BE2C (cell line): ENCODE results near the gene SLC22A23.

Experiments
- DNase-seq: peaks from one replicate; pipeline ENCODE4 v3.0.0-alpha.2; 2020
- H3K27me3 ChIP-seq: fragments of 250-450 bp; sonication (Bioruptor Pico); 2 replicates; pipeline ENCODE4 v1.5.1; 2020; ENCODE audit warnings: mild to moderate bottlenecking
- H3K36me3 ChIP-seq: fragments of 250-450 bp; sonication (Bioruptor Pico); 2 replicates; pipeline ENCODE4 v1.5.1; 2020; ENCODE audit warnings: mild to moderate bottlenecking
- H3K4me1 ChIP-seq: fragments of 250-450 bp; sonication (Bioruptor Pico); 2 replicates; pipeline ENCODE4 v1.5.1; 2020
- H3K4me3 ChIP-seq: 2 replicates; pipeline ENCODE4 v1.5.1; 2011; ENCODE audit warnings: low read depth, low read length
- H3K9me3 ChIP-seq: fragments of 250-450 bp; sonication (Bioruptor Pico); 2 replicates; pipeline ENCODE4 v1.5.1; 2020
- CTCF ChIP-seq: IDR thresholded peaks from 2 replicates; pipeline ENCODE4 v1.5.1; 2012; ENCODE audit warnings: mild to moderate bottlenecking, low read depth, low read length

The SLC22A23 gene

DNA sequence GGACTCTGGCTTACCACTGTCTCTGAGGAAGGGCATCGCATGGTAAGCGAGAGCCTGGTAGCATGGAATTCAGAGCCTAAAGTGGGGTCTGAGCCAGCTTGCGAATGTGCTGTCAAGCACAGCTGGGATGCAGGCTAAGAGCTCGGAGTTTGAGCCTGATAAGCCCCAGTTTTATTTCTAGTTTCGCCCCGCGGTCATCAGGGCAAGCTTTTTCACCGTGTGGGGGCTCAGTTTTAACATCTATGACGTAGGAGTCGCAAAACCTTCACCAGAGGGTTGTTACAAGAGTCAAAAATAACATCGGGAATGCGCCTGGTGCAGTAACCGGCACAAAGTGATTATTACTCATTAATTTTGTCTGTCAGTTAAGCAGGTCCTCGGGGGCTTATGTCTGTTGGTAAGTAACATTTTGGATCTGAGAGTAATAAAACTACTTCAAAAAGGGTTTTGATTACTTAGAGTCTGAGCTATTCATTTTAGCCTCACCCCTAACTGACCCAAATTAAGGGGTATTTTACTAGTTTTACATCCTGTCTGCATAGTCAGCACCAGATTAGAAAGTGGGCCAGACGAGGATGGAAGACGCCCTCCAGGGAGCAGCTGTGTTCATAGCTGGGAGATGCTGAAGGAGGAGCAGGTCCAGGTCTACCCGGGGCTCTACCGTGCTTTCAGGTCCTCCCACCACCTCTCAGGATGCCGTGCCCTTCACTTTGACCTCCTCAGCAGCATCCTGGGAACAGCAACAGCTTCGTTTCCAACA lies 29.7 kb downstream of the SLC22A23 start:
- Histone ChIP-seq H3K27me3 (peaks cover 33% of the 10 kb centered on the region), H3K4me3 (no peak overlapping the region), H3K4me1 (no peaks in the 10 kb centered on the region), H3K9me3 (no peaks in the 10 kb centered on the region), H3K36me3 (no peaks in the 10 kb centered on the region)
- no peak for TF ChIP-seq CTCF
- no peak for DNase-seq

DNA sequence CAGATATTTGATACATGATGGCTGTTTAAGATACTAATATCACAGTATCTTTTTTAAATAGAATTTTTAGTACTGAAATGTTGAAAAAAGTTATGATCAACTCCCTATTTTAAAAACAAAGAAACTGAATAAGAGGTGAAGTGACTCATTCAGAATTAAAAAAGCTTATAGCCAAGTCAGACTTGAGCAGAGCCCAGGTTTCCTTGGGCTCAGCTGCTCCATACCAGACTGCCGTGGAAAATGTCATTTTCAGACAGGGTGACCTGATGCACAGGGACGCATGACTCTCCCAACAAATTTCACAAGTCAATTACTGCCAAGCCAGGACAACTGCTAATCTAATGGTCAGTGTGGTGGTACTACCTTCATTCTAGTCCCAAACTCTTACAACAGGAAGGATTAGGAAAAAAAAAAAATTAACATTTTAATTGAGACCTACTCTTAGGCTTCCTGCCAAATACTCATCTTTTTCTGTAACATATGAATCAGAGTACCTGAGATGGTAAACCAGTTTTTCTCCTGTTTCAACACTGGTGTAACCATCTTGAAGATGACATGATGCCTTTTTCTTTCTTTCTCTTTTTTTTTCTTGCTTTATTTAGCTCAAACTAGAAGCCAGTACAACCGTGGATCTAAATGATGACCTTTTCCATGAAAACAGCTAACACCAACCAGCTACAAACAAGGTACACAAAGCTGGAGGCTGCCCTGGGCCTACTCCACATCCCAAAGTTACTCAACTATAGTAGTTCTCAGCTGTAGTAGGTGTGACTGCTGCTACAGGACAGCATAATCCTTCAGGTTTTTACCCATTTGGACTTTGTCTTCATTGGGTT lies 30.5 kb downstream of the SLC22A23 start:
- TF ChIP-seq CTCF: no peak
- no peaks in the 10 kb centered on the region for H3K36me3 ChIP-seq
- H3K4me3 ChIP-seq: no peak overlapping the region
- H3K9me3 ChIP-seq: no peaks in the 10 kb centered on the region
- H3K4me1 ChIP-seq: no peaks in the 10 kb centered on the region
- DNase-seq: no peak
- H3K27me3 ChIP-seq: peaks cover 40% of the 10 kb centered on the region

DNA sequence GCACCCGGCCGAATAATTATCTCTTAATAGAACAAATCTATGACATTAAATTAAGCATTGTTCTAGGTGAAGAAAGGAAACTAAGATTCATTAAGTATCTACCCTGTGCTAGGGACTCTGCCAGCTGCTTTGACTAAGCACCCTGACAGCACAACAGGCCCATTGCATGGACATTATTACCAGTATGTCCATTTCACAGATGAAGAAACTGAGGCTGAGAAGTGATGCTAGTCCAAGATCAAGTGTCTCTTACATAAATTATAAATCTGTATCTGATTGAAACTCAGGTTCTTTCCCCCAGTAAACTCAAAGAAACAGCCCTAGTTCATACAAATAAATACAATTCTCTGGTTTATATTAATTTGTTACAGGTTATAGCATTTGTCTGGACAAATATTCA lies 31.3 kb downstream of the SLC22A23 start:
- Histone ChIP-seq H3K4me1 (no peaks in the 10 kb centered on the region), H3K4me3 (no peak overlapping the region), H3K9me3 (no peaks in the 10 kb centered on the region), H3K27me3 (peaks cover 43% of the 10 kb centered on the region), H3K36me3 (no peaks in the 10 kb centered on the region)
- no peak for DNase-seq
- no peak for TF ChIP-seq CTCF

- no peak for TF ChIP-seq CTCF
- H3K4me1 ChIP-seq: no peaks in the 10 kb centered on the region
- no peak overlapping the region for H3K4me3 ChIP-seq
- DNase-seq: no peak
- peaks cover 49% of the 10 kb centered on the region for H3K27me3 ChIP-seq
- no peaks in the 10 kb centered on the region for H3K36me3 ChIP-seq
- no peaks in the 10 kb centered on the region for H3K9me3 ChIP-seq
Measured at GRCh38 chr6:3424185-3424927, 32.5 kb downstream of the SLC22A23 start.

GRCh38 chr6:3423439-3424184 lies 33.2 kb downstream of the SLC22A23 start:
- no peaks in the 10 kb centered on the region for H3K4me1 ChIP-seq
- no peak for TF ChIP-seq CTCF

More at GRCh38 chr6:3423439-3424184, 33.2 kb downstream of the SLC22A23 start:
- peaks cover 53% of the 10 kb centered on the region for H3K27me3 ChIP-seq
- DNase-seq: no peak
- no peak overlapping the region for H3K4me3 ChIP-seq
- H3K36me3 ChIP-seq: no peaks in the 10 kb centered on the region
- H3K9me3 ChIP-seq: no peaks in the 10 kb centered on the region
